SK-N-SH (cell line): Measurements from ENCODE around the gene COX7A2. TPM values are rescaled to one million over a fixed set of nuclear protein-coding genes. Genes with fewer than 3 reads are reported as not detected.

Experiments used
- CTCF ChIA-PET: fragments of 300-600, 350-600 bp; formaldehyde crosslinking; extraction: SDS; loops from one replicate; lab custom pipeline; 2021; lab: Yijun Ruan, JAX
- POLR2A ChIA-PET: fragments of 350-600 bp; sonication (Branson Sonifier 250); formaldehyde crosslinking; extraction: SDS; loops from one replicate; lab custom pipeline; 2020; ENCODE audit warnings: antibody characterized with exemption, inconsistent platforms; lab: Yijun Ruan, JAX
- DNase-seq: peaks from one replicate; pipeline ENCODE4 v3.0.0; 2012
- H2AFZ ChIP-seq: fragments of 200-600 bp; sonication (generic); 2 replicates; pipeline ENCODE4 v1.8.1; 2016; ENCODE audit warnings: antibody characterized with exemption, mild to moderate bottlenecking, low read depth
- H3F3A ChIP-seq: fragments of 200-600 bp; sonication (generic); replicated peaks from 2 replicates; pipeline ENCODE3; 2016; ENCODE audit warnings: antibody characterized with exemption, mild to moderate bottlenecking; ENCODE audit not compliant: insufficient read depth
- H3K27ac ChIP-seq, 2 experiments: fragments of 200-500 bp in 1 of 2; fragments of 200-600 bp in 1 of 2; sonication (Bioruptor generic) in 1 of 2; sonication (generic), shearing (Covaris generic) in 1 of 2; 2 replicates each; pipeline versions ENCODE4 v1.5.1 to v1.6.1; 2014 to 2016; ENCODE audit warnings: low read depth in 2 of 2, inconsistent platforms in 1 of 2, low read length in 1 of 2, mild to moderate bottlenecking in 1 of 2, mixed read lengths in 1 of 2
- H3K27me3 ChIP-seq: fragments of 200-600 bp; sonication (generic), shearing (Covaris generic); 2 replicates; pipeline ENCODE4 v1.6.1; 2016; ENCODE audit warnings: mixed run types; ENCODE audit not compliant: insufficient read depth
- H3K36me3 ChIP-seq, 2 experiments: fragments of 200-500 bp in 1 of 2; fragments of 200-600 bp in 1 of 2; sonication (Bioruptor generic) in 1 of 2; sonication (generic) in 1 of 2; replicated peaks in 1 of 2; 2 replicates each; pipeline versions ENCODE3 to v1.5.1; 2014 to 2016; ENCODE audit warnings: low read length in 1 of 2, mild to moderate bottlenecking in 1 of 2; ENCODE audit not compliant: insufficient read depth in 2 of 2, control insufficient read depth in 1 of 2
- H3K4me1 ChIP-seq, 2 experiments: fragments of 200-500 bp in 1 of 2; fragments of 200-600 bp in 1 of 2; sonication (Bioruptor generic) in 1 of 2; sonication (generic), shearing (Covaris generic) in 1 of 2; 2 replicates each; pipeline versions ENCODE4 v1.5.1 to v1.6.1; 2014 to 2016; ENCODE audit warnings: low read depth in 1 of 2, low read length in 1 of 2, mixed run types in 1 of 2; ENCODE audit not compliant: insufficient read depth in 2 of 2, control insufficient read depth in 1 of 2
- H3K4me2 ChIP-seq: fragments of 200-600 bp; sonication (generic), shearing (Covaris generic); 2 replicates; pipeline ENCODE4 v1.6.1; 2017; ENCODE audit warnings: mixed run types
- H3K4me3 ChIP-seq, 2 experiments: fragments of 200-500 bp in 1 of 2; fragments of 200-600 bp in 1 of 2; sonication (Bioruptor generic) in 1 of 2; sonication (generic), shearing (Covaris generic) in 1 of 2; 2 replicates each; pipeline versions ENCODE4 v1.5.1 to v1.8.1; 2014 to 2016; ENCODE audit warnings: low read depth in 2 of 2, inconsistent platforms in 1 of 2, low read length in 1 of 2, mild to moderate bottlenecking in 1 of 2, mixed read lengths in 1 of 2, moderate library complexity in 1 of 2
- H3K79me2 ChIP-seq: fragments of 200-600 bp; sonication (generic); 2 replicates; pipeline ENCODE4 v1.8.1; 2017; ENCODE audit warnings: mild to moderate bottlenecking; ENCODE audit not compliant: insufficient read depth
- H3K9ac ChIP-seq: fragments of 200-600 bp; sonication (generic); 2 replicates; pipeline ENCODE4 v1.6.1; 2017; ENCODE audit warnings: mixed run types
- H3K9me2 ChIP-seq: fragments of 200-600 bp; sonication (generic); 2 replicates; pipeline ENCODE4 v1.6.1; 2017; ENCODE audit warnings: mixed run types
- H3K9me3 ChIP-seq: fragments of 200-600 bp; sonication (generic); 2 replicates; pipeline ENCODE4 v1.6.1; 2017; ENCODE audit warnings: mixed run types, mild to moderate bottlenecking, moderate library complexity
- H4K20me1 ChIP-seq: fragments of 200-600 bp; sonication (generic); 2 replicates; pipeline ENCODE4 v1.6.1; 2017; ENCODE audit warnings: mild to moderate bottlenecking, mixed run types; ENCODE audit not compliant: insufficient read depth
- FOSL2 ChIP-seq: IDR thresholded peaks from 2 replicates; pipeline ENCODE4 v1.4.0; 2012; ENCODE audit warnings: low read depth, mild to moderate bottlenecking, moderate library complexity, borderline replicate concordance
- FOXM1 ChIP-seq: IDR thresholded peaks from 2 replicates; pipeline ENCODE4 v1.4.0; 2012; ENCODE audit warnings: low read depth, mild to moderate bottlenecking
- GATA2 ChIP-seq: sonication (generic); formaldehyde crosslinking; IDR thresholded peaks from 2 replicates; pipeline ENCODE4 v1.5.0; 2020; ENCODE audit warnings: mild to moderate bottlenecking, missing genetic modification reagents
- MXI1 ChIP-seq: IDR thresholded peaks from 2 replicates; pipeline ENCODE4 v1.6.1; 2012; ENCODE audit warnings: mild to moderate bottlenecking, low read depth, low read length, improper control_type of control experiment
- NFIC ChIP-seq: IDR thresholded peaks from 2 replicates; pipeline ENCODE4 v1.4.0; 2012; ENCODE audit warnings: borderline replicate concordance
- NRF1 ChIP-seq: IDR thresholded peaks from 2 replicates; pipeline ENCODE4 v1.6.1; 2012; ENCODE audit warnings: low read depth, mild to moderate bottlenecking, low read length
- RCOR1 ChIP-seq: fragments of 150-350 bp; IDR thresholded peaks from 2 replicates; pipeline ENCODE4 v1.6.1; 2017; ENCODE audit warnings: antibody characterized with exemption, low read length
- REST ChIP-seq: IDR thresholded peaks from 2 replicates; pipeline ENCODE4 v1.6.1; 2012; ENCODE audit warnings: mild to moderate bottlenecking, low read depth, low read length, moderate library complexity
- RXRA ChIP-seq: IDR thresholded peaks from 2 replicates; pipeline ENCODE4 v1.4.0; 2012; ENCODE audit warnings: low read depth, mild to moderate bottlenecking, borderline replicate concordance
- TCF12 ChIP-seq: IDR thresholded peaks from 2 replicates; pipeline ENCODE4 v1.4.0; 2012
- USF1 ChIP-seq: IDR thresholded peaks from 2 replicates; pipeline ENCODE4 v1.4.0; 2012; ENCODE audit warnings: low read depth, borderline replicate concordance
- YY1 ChIP-seq: IDR thresholded peaks from 2 replicates; pipeline ENCODE4 v1.4.0; 2012; ENCODE audit warnings: low read depth, mild to moderate bottlenecking
- WGBS: methylation state at CpG from one replicate; pipeline ENCODE4 v1.1.6; 2017; ENCODE audit warnings: low lambda C conversion rate; 5-methylcytosine and 5-hydroxymethylcytosine counted together
- polyA plus RNA-seq, 3 experiments: library from polyadenylated mRNA; depleted of rRNA; stranded (reverse); fragments of >200 nt; gene quantifications; 2 replicates each; pipeline ENCODE4 v1.2.3, GENCODE V29; 2012
- TF ChIP-seq, protein P1 (sequence below): IDR thresholded peaks from 2 replicates; pipeline ENCODE4 v1.4.0; 2012; ENCODE audit warnings: low read depth, borderline replicate concordance

The COX7A2 gene
- polyA plus RNA-seq, 1 of the 3 experiments (the other 2 are of a cell fraction) = 431 TPM

DNA sequence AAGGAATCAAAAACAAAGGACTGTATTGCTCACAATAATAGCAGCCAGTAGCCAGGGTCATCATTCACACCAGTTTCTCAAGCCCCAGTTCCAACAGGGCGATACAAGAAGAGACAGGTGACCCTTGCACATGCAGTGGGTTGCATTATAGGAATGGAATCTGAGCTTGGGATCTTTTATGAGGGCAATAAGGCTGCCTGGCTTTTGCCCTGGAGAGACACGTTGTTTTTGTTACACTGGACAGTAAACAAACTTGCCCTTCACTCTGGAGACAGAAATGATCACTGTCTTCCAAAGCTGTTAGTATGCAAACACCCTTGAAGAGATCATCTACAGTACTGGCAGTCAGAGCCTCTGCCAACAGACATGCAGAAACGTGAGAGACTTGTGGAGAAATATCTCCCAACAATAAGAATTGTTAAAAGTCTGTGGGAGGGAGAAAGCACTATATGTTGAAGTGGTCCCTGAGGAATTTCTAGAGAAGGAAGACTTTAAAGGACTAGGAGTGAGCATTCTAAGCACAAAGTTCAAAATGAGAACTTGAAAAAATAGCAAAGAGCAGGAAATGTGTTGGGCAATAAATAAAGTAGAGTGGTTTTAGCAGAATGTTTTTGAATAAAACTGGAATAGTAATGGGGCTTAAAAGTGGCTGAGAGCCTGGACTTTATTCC is 31.5 kb downstream of the COX7A2 start:
- peaks cover 32% of the 10 kb centered on the region for H3K27me3 ChIP-seq
- CTCF ChIA-PET = interaction anchor here (0.6 to 9.0 kb wide), 21 partner anchors 9 to 1565 kb away, joined by 3 to 95 read pairs (median 3); partner anchors contain the start of genes COX7A2 and FILIP1
- no peak overlapping the region for H2AFZ ChIP-seq
- H3K4me3 ChIP-seq = no peak overlapping the region
- H3K79me2 ChIP-seq = no peaks in the 10 kb centered on the region
- no peaks in the 10 kb centered on the region for H3K9me3 ChIP-seq
- H3K27ac ChIP-seq = no peak overlapping the region
- H3K4me1 ChIP-seq = peaks cover 4% of the 10 kb centered on the region in 2 experiments; a peak in 1 of 4 replicates
- no peaks in the 10 kb centered on the region for H3K36me3 ChIP-seq
- H3F3A ChIP-seq = no peaks in the 10 kb centered on the region
- TF ChIP-seq NRF1 (no peak), FOXM1 (no peak), YY1 (no peak), USF1 (no peak), RCOR1 (no peak), REST (no peak), GATA2 (CRISPR knock-in tag) (no peak), FOSL2 (no peak), TCF12 (no peak), NFIC (no peak), RXRA (no peak), MXI1 (no peak)
- TF ChIP-seq, protein P1, sequence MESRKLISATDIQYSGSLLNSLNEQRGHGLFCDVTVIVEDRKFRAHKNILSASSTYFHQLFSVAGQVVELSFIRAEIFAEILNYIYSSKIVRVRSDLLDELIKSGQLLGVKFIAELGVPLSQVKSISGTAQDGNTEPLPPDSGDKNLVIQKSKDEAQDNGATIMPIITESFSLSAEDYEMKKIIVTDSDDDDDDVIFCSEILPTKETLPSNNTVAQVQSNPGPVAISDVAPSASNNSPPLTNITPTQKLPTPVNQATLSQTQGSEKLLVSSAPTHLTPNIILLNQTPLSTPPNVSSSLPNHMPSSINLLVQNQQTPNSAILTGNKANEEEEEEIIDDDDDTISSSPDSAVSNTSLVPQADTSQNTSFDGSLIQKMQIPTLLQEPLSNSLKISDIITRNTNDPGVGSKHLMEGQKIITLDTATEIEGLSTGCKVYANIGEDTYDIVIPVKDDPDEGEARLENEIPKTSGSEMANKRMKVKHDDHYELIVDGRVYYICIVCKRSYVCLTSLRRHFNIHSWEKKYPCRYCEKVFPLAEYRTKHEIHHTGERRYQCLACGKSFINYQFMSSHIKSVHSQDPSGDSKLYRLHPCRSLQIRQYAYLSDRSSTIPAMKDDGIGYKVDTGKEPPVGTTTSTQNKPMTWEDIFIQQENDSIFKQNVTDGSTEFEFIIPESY = no peak
- POLR2A ChIA-PET = no interaction called here
- H3K9ac ChIP-seq = no peak overlapping the region
- no peaks in the 10 kb centered on the region for H4K20me1 ChIP-seq
- no peak overlapping the region for H3K4me2 ChIP-seq
- no peaks in the 10 kb centered on the region for H3K9me2 ChIP-seq
- no peak for DNase-seq
- 1% methylated on average over 3 of the region's 3 CpGs for WGBS
